MM.1S (cell line): ENCODE measurements around the gene INTS4.
"Not testable (repeated sequence)": the region's sequence is repeated elsewhere in the genome, so short reads cannot be mapped to it uniquely, and the experiment has no call there.

Source experiments
- DNase-seq: peaks from one replicate; pipeline ENCODE4 v3.0.0-alpha.2; 2015
- H2AFZ ChIP-seq: fragments of 300-600 bp; sonication (generic); 2 replicates; pipeline ENCODE4 v1.6.0; 2016; ENCODE audit warnings: antibody characterized with exemption, low read length
- H3F3A ChIP-seq: fragments of 300-600 bp; sonication (generic); 2 replicates; pipeline ENCODE4 v1.6.1; 2016; ENCODE audit warnings: mild to moderate bottlenecking, antibody characterized with exemption, low read length, moderate library complexity, mixed read lengths; ENCODE audit not compliant: insufficient read depth
- H3K27ac ChIP-seq: fragments of 300-600 bp; sonication (generic); 2 replicates; pipeline ENCODE4 v1.5.1; 2016; ENCODE audit warnings: mild to moderate bottlenecking, low read length
- H3K27me3 ChIP-seq: fragments of 300-600 bp; sonication (generic); replicated peaks from 2 replicates; pipeline ENCODE4 v1.6.0; 2016; ENCODE audit warnings: low read length; ENCODE audit not compliant: insufficient read depth
- H3K36me3 ChIP-seq: fragments of 300-600 bp; sonication (generic); replicated peaks from 2 replicates; pipeline ENCODE4 v1.6.1; 2016; ENCODE audit warnings: mild to moderate bottlenecking, low read length, mixed read lengths; ENCODE audit not compliant: insufficient read depth
- H3K4me1 ChIP-seq: fragments of 300-600 bp; sonication (generic); 2 replicates; pipeline ENCODE4 v1.6.1; 2016; ENCODE audit warnings: low read length, mixed read lengths
- H3K4me2 ChIP-seq: fragments of 300-600 bp; sonication (generic); 2 replicates; pipeline ENCODE4 v1.6.0; 2016; ENCODE audit warnings: low read depth, low read length
- H3K4me3 ChIP-seq: fragments of 300-600 bp; sonication (generic); 2 replicates; pipeline ENCODE4 v1.5.1; 2016; ENCODE audit warnings: low read length, mixed read lengths
- H3K79me2 ChIP-seq: fragments of 300-600 bp; sonication (generic); 2 replicates; pipeline ENCODE4 v1.6.1; 2016; ENCODE audit warnings: mixed run types, low read length, mixed read lengths
- H3K9ac ChIP-seq: fragments of 300-600 bp; sonication (generic); 2 replicates; pipeline ENCODE4 v1.6.1; 2016; ENCODE audit warnings: low read length, mixed read lengths
- H3K9me2 ChIP-seq: fragments of 300-600 bp; sonication (generic); replicated peaks from 2 replicates; pipeline ENCODE4 v1.6.1; 2016; ENCODE audit warnings: mild to moderate bottlenecking, low read length, mixed read lengths; ENCODE audit not compliant: insufficient read depth
- H3K9me3 ChIP-seq: fragments of 300-600 bp; sonication (generic); replicated peaks from 2 replicates; pipeline ENCODE4 v1.6.1; 2016; ENCODE audit warnings: mild to moderate bottlenecking, low read length, mixed read lengths; ENCODE audit not compliant: insufficient read depth
- H4K20me1 ChIP-seq: fragments of 300-600 bp; sonication (generic); 2 replicates; pipeline ENCODE4 v1.6.1; 2016; ENCODE audit warnings: mild to moderate bottlenecking, low read length, moderate library complexity, mixed read lengths; ENCODE audit not compliant: insufficient read depth
- CTCF ChIP-seq: fragments of 300-600 bp; sonication (generic); IDR thresholded peaks from 2 replicates; pipeline ENCODE4 v1.5.1; 2016; ENCODE audit warnings: antibody characterized with exemption, low read length, mixed read lengths
- EZH2 ChIP-seq: fragments of 300-600 bp; sonication (generic); optimal IDR thresholded peaks from 2 replicates; pipeline ENCODE3; 2017; ENCODE audit warnings: low read depth, mild to moderate bottlenecking, antibody characterized with exemption, low read length, mixed read lengths
- EZH2phosphoT487 ChIP-seq: fragments of 300-600 bp; sonication (generic); IDR thresholded peaks from 2 replicates; pipeline ENCODE4 v1.6.1; 2018; ENCODE audit warnings: antibody characterized with exemption, low read length

The INTS4 gene

GRCh38 chr11:77891703-77892102 lies 102.8 kb downstream of the INTS4 start:
- H3K27me3 ChIP-seq, H2AFZ ChIP-seq, H3K9me2 ChIP-seq, H4K20me1 ChIP-seq, H3K79me2 ChIP-seq, H3K9me3 ChIP-seq, H3K4me3 ChIP-seq, H3K9ac ChIP-seq, H3K4me2 ChIP-seq, H3K4me1 ChIP-seq, DNase-seq, H3F3A ChIP-seq, H3K27ac ChIP-seq, H3K36me3 ChIP-seq: not testable (repeated sequence)

GRCh38 chr11:77891256-77891655 lies 103.2 kb downstream of the INTS4 start:
- not testable (repeated sequence) for DNase-seq, H3K4me2 ChIP-seq, H3K27ac ChIP-seq

GRCh38 chr11:77890619-77891056 lies 103.8 kb downstream of the INTS4 start:
- not testable (repeated sequence) for H3K27ac ChIP-seq, DNase-seq, H3K9me3 ChIP-seq, H3K36me3 ChIP-seq, H3K27me3 ChIP-seq, H3K4me1 ChIP-seq, H3K9me2 ChIP-seq, H4K20me1 ChIP-seq, H2AFZ ChIP-seq, H3K4me3 ChIP-seq, H3K79me2 ChIP-seq, H3K9ac ChIP-seq, H3K4me2 ChIP-seq, H3F3A ChIP-seq

More at GRCh38 chr11:77891256-77891655, 103.2 kb downstream of the INTS4 start:
- not testable (repeated sequence) for H2AFZ ChIP-seq, H3K27me3 ChIP-seq, H3K9me3 ChIP-seq, H3K4me3 ChIP-seq, H3K9me2 ChIP-seq, H3K79me2 ChIP-seq, H3K4me1 ChIP-seq, H4K20me1 ChIP-seq, H3K9ac ChIP-seq, H3F3A ChIP-seq, H3K36me3 ChIP-seq

GRCh38 chr11:77890100-77890614 lies 104.3 kb downstream of the INTS4 start:
- not testable (repeated sequence) for H3K4me2 ChIP-seq, H3K9ac ChIP-seq, H3K4me3 ChIP-seq, H3K9me2 ChIP-seq, H3K79me2 ChIP-seq, H4K20me1 ChIP-seq, H3K4me1 ChIP-seq, H3F3A ChIP-seq, DNase-seq, H3K9me3 ChIP-seq, H2AFZ ChIP-seq, H3K27ac ChIP-seq, H3K36me3 ChIP-seq, H3K27me3 ChIP-seq

- not testable (repeated sequence) for H3K36me3 ChIP-seq, H3F3A ChIP-seq, H3K9me3 ChIP-seq, H3K9me2 ChIP-seq, H3K4me1 ChIP-seq, H3K4me3 ChIP-seq, DNase-seq, H3K9ac ChIP-seq, H4K20me1 ChIP-seq, H2AFZ ChIP-seq, H3K4me2 ChIP-seq, H3K27ac ChIP-seq, H3K27me3 ChIP-seq, H3K79me2 ChIP-seq
Measured at GRCh38 chr11:77889045-77889444, 105.4 kb downstream of the INTS4 start.

- Histone ChIP-seq H3F3A (no peaks in the 10 kb centered on the region), H3K4me2 (no peak overlapping the region), H3K27me3 (no peaks in the 10 kb centered on the region), H4K20me1 (no peaks in the 10 kb centered on the region), H3K36me3 (no peaks in the 10 kb centered on the region), H3K9me3 (no peaks in the 10 kb centered on the region), H3K4me1 (no peaks in the 10 kb centered on the region), H3K9me2 (no peaks in the 10 kb centered on the region), H3K9ac (no peak overlapping the region), H3K27ac (no peak overlapping the region), H3K4me3 (no peak overlapping the region), H2AFZ (no peak overlapping the region), H3K79me2 (no peaks in the 10 kb centered on the region)
- TF ChIP-seq EZH2, result no peak
- TF ChIP-seq EZH2phosphoT487, result no peak
- no peak for TF ChIP-seq CTCF
- DNase-seq, result no peak
Measured at GRCh38 chr11:77886401-77886800, 108.1 kb downstream of the INTS4 start.
